K562 (cell line): ENCODE measurements around the gene VDAC1. TPM values are rescaled to one million over a fixed set of nuclear protein-coding genes. Genes with fewer than 3 reads are reported as not detected.

ENCODE experiments used
- ARID1B ChIP-seq: fragments of 450-650 bp; IDR thresholded peaks from 2 replicates; pipeline ENCODE4 v1.6.1; 2016; ENCODE audit warnings: antibody characterized with exemption, mild to moderate bottlenecking, inconsistent platforms
- ARID2 ChIP-seq: fragments of 450-650 bp; IDR thresholded peaks from 2 replicates; pipeline ENCODE4 v1.6.1; 2017; ENCODE audit warnings: antibody characterized with exemption, mild to moderate bottlenecking
- CBFB ChIP-seq: sonication (generic); formaldehyde crosslinking; IDR thresholded peaks from 2 replicates; pipeline ENCODE4 v1.4.0; 2020; ENCODE audit warnings: mild to moderate bottlenecking, missing genetic modification reagents
- CCAR2 ChIP-seq: fragments of 200-400 bp; formaldehyde crosslinking; IDR thresholded peaks from 2 replicates; pipeline ENCODE4 v1.6.1; 2017; ENCODE audit warnings: mild to moderate bottlenecking, low read depth, low read length
- MCM7 ChIP-seq, 2 experiments: fragments of 450-650 bp; IDR thresholded peaks; 2 replicates each; pipeline ENCODE4 v1.6.1; 2016 to 2018
- NR4A1 ChIP-seq, 2 experiments: fragments of 250-450 bp in 1 of 2; fragments of 450-650 bp in 1 of 2; sonication (Bioruptor Pico) in 1 of 2; IDR thresholded peaks; 2 replicates each; pipeline versions ENCODE4 v1.4.0 to v1.6.1; 2016 to 2020; ENCODE audit warnings: mild to moderate bottlenecking in 2 of 2, missing compliant biosample characterization in 1 of 2, missing genetic modification characterization in 1 of 2, moderate library complexity in 1 of 2
- SETDB1 ChIP-seq: IDR thresholded peaks from one replicate; pipeline ENCODE4 v1.6.1; 2012; ENCODE audit warnings: low read length, control low read depth, inconsistent platforms
- TBL1XR1 ChIP-seq, 2 experiments: IDR thresholded peaks; 2 replicates each; pipeline ENCODE4 v1.6.1; 2012; ENCODE audit warnings: improper control_type of control experiment in 2 of 2, low read length in 2 of 2, mild to moderate bottlenecking in 1 of 2
- ZNF668 ChIP-seq: fragments of 250-450 bp; sonication (Bioruptor Pico); IDR thresholded peaks from 2 replicates; pipeline ENCODE4 v1.8.0; 2022; ENCODE audit warnings: mild to moderate bottlenecking, inconsistent platforms
- ZNF717 ChIP-seq: fragments of 250-450 bp; sonication (Bioruptor Pico); IDR thresholded peaks from 2 replicates; pipeline ENCODE4 v1.5.0; 2021
- ZSCAN32 ChIP-seq: fragments of 450-650 bp; formaldehyde crosslinking; IDR thresholded peaks from 2 replicates; pipeline ENCODE4 v1.4.0; 2020; ENCODE audit warnings: mild to moderate bottlenecking, moderate library complexity
- polyA plus RNA-seq, 8 experiments: library from polyadenylated mRNA; depleted of rRNA in 4 of 8; stranded (reverse) in 5 of 8; unstranded in 3 of 8; fragments of >200 nt; fragmentation: Nextera tagmentation in 2 of 8; fragmentation: Illumina TruSeq in 1 of 8; extraction: Ambion mirVana in 2 of 8; extraction: Trizol in 1 of 8; gene quantifications; 2 replicates each; pipeline versions ENCODE4 v1.2.1 to v1.2.3, GENCODE V29; 2011 to 2014; ENCODE audit warnings: inconsistent platforms in 1 of 8, missing spikeins in 1 of 8
- total RNA-seq, 7 experiments: library from RNA; depleted of rRNA in 6 of 7; stranded (reverse); fragments of >200 nt in 6 of 7; fragmentation: Illumina TruSeq in 2 of 7; extraction: Trizol in 2 of 7; gene quantifications; 2 replicates each; pipeline versions ENCODE4 v1.2.1 to v1.2.3, GENCODE V29; 2011 to 2021; ENCODE audit warnings: low replicate concordance in 1 of 7
- TF ChIP-seq, protein P1 (sequence below): fragments of 450-650 bp; IDR thresholded peaks from 2 replicates; pipeline ENCODE4 v1.6.1; 2016; ENCODE audit warnings: mild to moderate bottlenecking, moderate library complexity
- TF ChIP-seq, protein P2 (sequence below): IDR thresholded peaks from 2 replicates; pipeline ENCODE4 v1.6.1; 2012; ENCODE audit warnings: low read depth, low read length, improper control_type of control experiment, borderline replicate concordance

The VDAC1 gene
- total and polyA plus RNA-seq, 9 of the 15 experiments (the other 6 are each of a cell fraction or from before 2014, with no cell fraction given) = 168 to 366 (median 293) TPM

DNA sequence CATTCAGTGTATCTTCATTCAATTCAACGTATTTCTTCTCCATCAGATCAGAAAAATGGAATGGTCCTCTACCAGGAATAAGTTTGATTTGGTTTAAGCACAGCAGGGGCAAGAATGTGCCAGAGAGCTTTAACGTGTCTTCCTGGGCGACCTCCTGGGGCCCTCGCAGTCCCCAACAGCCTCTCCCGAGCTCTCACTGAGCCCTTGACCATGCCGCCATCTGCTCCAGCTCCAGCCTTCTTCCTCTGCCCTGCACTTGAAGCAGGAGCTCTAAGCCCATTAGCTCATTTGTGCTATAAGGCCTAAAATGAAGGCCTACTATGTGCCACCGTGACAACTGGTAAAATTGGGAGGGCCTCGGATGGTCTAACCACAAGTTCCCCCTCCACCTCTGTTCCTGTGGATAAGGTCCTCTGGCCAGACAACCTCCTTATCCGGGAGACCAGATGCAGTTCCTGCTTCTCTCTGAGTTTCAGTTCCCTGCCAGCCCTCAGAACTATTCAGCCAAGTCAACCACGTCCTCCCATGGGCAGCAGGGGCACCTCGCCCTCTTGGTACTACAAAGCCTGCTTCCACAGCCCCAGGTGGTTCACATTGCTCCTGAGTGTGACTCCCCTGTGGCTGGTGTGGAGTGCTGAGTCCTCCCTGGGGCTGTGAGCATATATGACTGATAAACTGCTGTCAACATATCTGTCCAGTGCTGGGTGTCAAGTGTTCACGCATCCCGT, 72.2 kb downstream of the VDAC1 start (continued):
- TF ChIP-seq TBL1XR1 (IDR thresholded peaks at IDR 0.05; ENCODE audit: low read length in 2 of 2) (peak; percentile 73 to 84; a peak in 3 of 4 replicates), CBFB (CRISPR knock-in tag) (0 out of 2 replicates have a peak, but pooled peaks have one; percentile 62), ZSCAN32 (CRISPR knock-in tag) (no peak), CCAR2 (no peak), SETDB1 (no peak), NR4A1 (CRISPR knock-in tag; IDR thresholded peaks at IDR 0.05) (no peak), NR4A1 (tag; IDR thresholded peaks at IDR 0.05) (peak; percentile 93), ZNF668 (no peak), MCM7 (IDR thresholded peaks at IDR 0.05) (no peak), ARID2 (no peak), ARID1B (peak; percentile 99), ZNF717 (CRISPR knock-in tag) (no peak)
- TF ChIP-seq, protein P1, sequence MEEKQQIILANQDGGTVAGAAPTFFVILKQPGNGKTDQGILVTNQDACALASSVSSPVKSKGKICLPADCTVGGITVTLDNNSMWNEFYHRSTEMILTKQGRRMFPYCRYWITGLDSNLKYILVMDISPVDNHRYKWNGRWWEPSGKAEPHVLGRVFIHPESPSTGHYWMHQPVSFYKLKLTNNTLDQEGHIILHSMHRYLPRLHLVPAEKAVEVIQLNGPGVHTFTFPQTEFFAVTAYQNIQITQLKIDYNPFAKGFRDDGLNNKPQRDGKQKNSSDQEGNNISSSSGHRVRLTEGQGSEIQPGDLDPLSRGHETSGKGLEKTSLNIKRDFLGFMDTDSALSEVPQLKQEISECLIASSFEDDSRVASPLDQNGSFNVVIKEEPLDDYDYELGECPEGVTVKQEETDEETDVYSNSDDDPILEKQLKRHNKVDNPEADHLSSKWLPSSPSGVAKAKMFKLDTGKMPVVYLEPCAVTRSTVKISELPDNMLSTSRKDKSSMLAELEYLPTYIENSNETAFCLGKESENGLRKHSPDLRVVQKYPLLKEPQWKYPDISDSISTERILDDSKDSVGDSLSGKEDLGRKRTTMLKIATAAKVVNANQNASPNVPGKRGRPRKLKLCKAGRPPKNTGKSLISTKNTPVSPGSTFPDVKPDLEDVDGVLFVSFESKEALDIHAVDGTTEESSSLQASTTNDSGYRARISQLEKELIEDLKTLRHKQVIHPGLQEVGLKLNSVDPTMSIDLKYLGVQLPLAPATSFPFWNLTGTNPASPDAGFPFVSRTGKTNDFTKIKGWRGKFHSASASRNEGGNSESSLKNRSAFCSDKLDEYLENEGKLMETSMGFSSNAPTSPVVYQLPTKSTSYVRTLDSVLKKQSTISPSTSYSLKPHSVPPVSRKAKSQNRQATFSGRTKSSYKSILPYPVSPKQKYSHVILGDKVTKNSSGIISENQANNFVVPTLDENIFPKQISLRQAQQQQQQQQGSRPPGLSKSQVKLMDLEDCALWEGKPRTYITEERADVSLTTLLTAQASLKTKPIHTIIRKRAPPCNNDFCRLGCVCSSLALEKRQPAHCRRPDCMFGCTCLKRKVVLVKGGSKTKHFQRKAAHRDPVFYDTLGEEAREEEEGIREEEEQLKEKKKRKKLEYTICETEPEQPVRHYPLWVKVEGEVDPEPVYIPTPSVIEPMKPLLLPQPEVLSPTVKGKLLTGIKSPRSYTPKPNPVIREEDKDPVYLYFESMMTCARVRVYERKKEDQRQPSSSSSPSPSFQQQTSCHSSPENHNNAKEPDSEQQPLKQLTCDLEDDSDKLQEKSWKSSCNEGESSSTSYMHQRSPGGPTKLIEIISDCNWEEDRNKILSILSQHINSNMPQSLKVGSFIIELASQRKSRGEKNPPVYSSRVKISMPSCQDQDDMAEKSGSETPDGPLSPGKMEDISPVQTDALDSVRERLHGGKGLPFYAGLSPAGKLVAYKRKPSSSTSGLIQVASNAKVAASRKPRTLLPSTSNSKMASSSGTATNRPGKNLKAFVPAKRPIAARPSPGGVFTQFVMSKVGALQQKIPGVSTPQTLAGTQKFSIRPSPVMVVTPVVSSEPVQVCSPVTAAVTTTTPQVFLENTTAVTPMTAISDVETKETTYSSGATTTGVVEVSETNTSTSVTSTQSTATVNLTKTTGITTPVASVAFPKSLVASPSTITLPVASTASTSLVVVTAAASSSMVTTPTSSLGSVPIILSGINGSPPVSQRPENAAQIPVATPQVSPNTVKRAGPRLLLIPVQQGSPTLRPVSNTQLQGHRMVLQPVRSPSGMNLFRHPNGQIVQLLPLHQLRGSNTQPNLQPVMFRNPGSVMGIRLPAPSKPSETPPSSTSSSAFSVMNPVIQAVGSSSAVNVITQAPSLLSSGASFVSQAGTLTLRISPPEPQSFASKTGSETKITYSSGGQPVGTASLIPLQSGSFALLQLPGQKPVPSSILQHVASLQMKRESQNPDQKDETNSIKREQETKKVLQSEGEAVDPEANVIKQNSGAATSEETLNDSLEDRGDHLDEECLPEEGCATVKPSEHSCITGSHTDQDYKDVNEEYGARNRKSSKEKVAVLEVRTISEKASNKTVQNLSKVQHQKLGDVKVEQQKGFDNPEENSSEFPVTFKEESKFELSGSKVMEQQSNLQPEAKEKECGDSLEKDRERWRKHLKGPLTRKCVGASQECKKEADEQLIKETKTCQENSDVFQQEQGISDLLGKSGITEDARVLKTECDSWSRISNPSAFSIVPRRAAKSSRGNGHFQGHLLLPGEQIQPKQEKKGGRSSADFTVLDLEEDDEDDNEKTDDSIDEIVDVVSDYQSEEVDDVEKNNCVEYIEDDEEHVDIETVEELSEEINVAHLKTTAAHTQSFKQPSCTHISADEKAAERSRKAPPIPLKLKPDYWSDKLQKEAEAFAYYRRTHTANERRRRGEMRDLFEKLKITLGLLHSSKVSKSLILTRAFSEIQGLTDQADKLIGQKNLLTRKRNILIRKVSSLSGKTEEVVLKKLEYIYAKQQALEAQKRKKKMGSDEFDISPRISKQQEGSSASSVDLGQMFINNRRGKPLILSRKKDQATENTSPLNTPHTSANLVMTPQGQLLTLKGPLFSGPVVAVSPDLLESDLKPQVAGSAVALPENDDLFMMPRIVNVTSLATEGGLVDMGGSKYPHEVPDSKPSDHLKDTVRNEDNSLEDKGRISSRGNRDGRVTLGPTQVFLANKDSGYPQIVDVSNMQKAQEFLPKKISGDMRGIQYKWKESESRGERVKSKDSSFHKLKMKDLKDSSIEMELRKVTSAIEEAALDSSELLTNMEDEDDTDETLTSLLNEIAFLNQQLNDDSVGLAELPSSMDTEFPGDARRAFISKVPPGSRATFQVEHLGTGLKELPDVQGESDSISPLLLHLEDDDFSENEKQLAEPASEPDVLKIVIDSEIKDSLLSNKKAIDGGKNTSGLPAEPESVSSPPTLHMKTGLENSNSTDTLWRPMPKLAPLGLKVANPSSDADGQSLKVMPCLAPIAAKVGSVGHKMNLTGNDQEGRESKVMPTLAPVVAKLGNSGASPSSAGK = no peak; the same call in 1 of the 2 replicates
- TF ChIP-seq, protein P2, sequence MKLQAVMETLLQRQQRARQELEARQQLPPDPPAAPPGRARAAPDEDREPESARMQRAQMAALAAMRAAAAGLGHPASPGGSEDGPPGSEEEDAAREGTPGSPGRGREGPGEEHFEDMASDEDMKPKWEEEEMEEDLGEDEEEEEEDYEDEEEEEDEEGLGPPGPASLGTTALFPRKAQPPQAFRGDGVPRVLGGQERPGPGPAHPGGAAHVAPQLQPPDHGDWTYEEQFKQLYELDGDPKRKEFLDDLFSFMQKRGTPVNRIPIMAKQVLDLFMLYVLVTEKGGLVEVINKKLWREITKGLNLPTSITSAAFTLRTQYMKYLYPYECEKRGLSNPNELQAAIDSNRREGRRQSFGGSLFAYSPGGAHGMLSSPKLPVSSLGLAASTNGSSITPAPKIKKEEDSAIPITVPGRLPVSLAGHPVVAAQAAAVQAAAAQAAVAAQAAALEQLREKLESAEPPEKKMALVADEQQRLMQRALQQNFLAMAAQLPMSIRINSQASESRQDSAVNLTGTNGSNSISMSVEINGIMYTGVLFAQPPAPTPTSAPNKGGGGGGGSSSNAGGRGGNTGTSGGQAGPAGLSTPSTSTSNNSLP = no peak
